ENCODE results near the gene RUFY4.

DNA sequence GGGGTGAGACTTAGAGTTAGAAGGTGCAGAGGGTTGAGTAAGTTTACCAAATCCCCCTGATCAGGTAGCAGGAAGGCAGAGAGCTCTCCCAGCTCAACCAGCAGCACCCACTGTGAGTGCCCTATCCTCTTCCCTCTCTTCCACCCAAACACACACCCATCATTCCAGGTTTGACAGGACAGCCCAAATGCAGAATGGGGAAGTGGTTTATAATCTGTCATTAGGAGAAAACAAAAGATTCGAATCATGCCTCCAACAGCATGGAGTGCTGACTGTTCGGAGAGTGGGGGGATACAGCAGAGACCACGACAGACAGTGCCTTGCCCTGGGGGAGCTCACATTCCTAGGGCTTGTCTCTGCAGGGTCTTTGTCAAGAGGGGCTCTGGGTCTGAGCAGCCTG is 68.5 kb downstream of the RUFY4 start:
- TF ChIP-seq, protein P1, sequence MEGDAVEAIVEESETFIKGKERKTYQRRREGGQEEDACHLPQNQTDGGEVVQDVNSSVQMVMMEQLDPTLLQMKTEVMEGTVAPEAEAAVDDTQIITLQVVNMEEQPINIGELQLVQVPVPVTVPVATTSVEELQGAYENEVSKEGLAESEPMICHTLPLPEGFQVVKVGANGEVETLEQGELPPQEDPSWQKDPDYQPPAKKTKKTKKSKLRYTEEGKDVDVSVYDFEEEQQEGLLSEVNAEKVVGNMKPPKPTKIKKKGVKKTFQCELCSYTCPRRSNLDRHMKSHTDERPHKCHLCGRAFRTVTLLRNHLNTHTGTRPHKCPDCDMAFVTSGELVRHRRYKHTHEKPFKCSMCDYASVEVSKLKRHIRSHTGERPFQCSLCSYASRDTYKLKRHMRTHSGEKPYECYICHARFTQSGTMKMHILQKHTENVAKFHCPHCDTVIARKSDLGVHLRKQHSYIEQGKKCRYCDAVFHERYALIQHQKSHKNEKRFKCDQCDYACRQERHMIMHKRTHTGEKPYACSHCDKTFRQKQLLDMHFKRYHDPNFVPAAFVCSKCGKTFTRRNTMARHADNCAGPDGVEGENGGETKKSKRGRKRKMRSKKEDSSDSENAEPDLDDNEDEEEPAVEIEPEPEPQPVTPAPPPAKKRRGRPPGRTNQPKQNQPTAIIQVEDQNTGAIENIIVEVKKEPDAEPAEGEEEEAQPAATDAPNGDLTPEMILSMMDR (IDR thresholded peaks at IDR 0.05) = no peak
- TF ChIP-seq POLR2AphosphoS5 (IDR thresholded peaks at IDR 0.05) (no peak), EP300 (IDR thresholded peaks at IDR 0.05) (no peak)
